ENCODE results near the gene EWSR1.

Gene EWSR1

GRCh38 chr22:29331213-29331612 lies 63.1 kb downstream of the EWSR1 start:
- TF ChIP-seq NFIC (IDR thresholded peaks at IDR 0.05) (no peak), USF1 (IDR thresholded peaks at IDR 0.05) (no peak), CREB1 (IDR thresholded peaks at IDR 0.05; ENCODE audit: low read depth) (no peak), YY1 (IDR thresholded peaks at IDR 0.05; ENCODE audit: low read depth) (no peak), TEAD4 (IDR thresholded peaks at IDR 0.05) (no peak), CEBPB (IDR thresholded peaks at IDR 0.05) (no peak), ZBTB7A (IDR thresholded peaks at IDR 0.05; ENCODE audit: low read depth) (no peak), REST (IDR thresholded peaks at IDR 0.05; ENCODE audit: low read depth) (no peak)

GRCh38 chr22:29331658-29332300 lies 63.7 kb downstream of the EWSR1 start:
- TF ChIP-seq YY1 (IDR thresholded peaks at IDR 0.05; ENCODE audit: low read depth) (no peak), REST (IDR thresholded peaks at IDR 0.05; ENCODE audit: low read depth) (no peak), CREB1 (IDR thresholded peaks at IDR 0.05; ENCODE audit: low read depth) (no peak), NFIC (IDR thresholded peaks at IDR 0.05) (no peak), USF1 (IDR thresholded peaks at IDR 0.05) (no peak), CEBPB (IDR thresholded peaks at IDR 0.05) (no peak), EGR1 (IDR thresholded peaks at IDR 0.05) (no peak), TCF12 (IDR thresholded peaks at IDR 0.05; ENCODE audit: low read depth) (no peak), FOXM1 (IDR thresholded peaks at IDR 0.05; ENCODE audit: borderline replicate concordance, low read depth) (no peak), EP300 (IDR thresholded peaks at IDR 0.05; ENCODE audit: borderline replicate concordance) (no peak), MAX (IDR thresholded peaks at IDR 0.05) (no peak), ZBTB7A (IDR thresholded peaks at IDR 0.05; ENCODE audit: low read depth) (no peak), TAF1 (IDR thresholded peaks at IDR 0.05; ENCODE audit: low read depth) (no peak), RAD21 (IDR thresholded peaks at IDR 0.05; ENCODE audit: low read depth) (no peak), TEAD4 (IDR thresholded peaks at IDR 0.05) (no peak)

- TF ChIP-seq RAD21 (IDR thresholded peaks at IDR 0.05; ENCODE audit: low read depth) (no peak), EP300 (IDR thresholded peaks at IDR 0.05; ENCODE audit: borderline replicate concordance) (no peak), CREB1 (IDR thresholded peaks at IDR 0.05; ENCODE audit: low read depth) (no peak), TCF12 (IDR thresholded peaks at IDR 0.05; ENCODE audit: low read depth) (no peak), NFIC (IDR thresholded peaks at IDR 0.05) (no peak), REST (IDR thresholded peaks at IDR 0.05; ENCODE audit: low read depth) (no peak), MAX (IDR thresholded peaks at IDR 0.05) (no peak), CEBPB (IDR thresholded peaks at IDR 0.05) (no peak), FOXM1 (IDR thresholded peaks at IDR 0.05; ENCODE audit: borderline replicate concordance, low read depth) (no peak), ZBTB7A (IDR thresholded peaks at IDR 0.05; ENCODE audit: low read depth) (no peak), USF1 (IDR thresholded peaks at IDR 0.05) (no peak), EGR1 (IDR thresholded peaks at IDR 0.05) (no peak), TEAD4 (IDR thresholded peaks at IDR 0.05) (no peak), TAF1 (IDR thresholded peaks at IDR 0.05; ENCODE audit: low read depth) (no peak), YY1 (IDR thresholded peaks at IDR 0.05; ENCODE audit: low read depth) (no peak)
Observed at GRCh38 chr22:29332886-29333496, 64.9 kb downstream of the EWSR1 start.
